GM18861 (cell line): ENCODE data around the gene CREB5.

Experiments used
- ATAC-seq: cut with Tn5 transposase; IDR thresholded peaks from one replicate; pipeline ENCODE4 v1.9.1; 2021; ENCODE audit not compliant: unreplicated experiment

CREB5 gene

GRCh38 chr7:28729281-28729680 lies 317.0 kb downstream of the CREB5 start:
- ATAC-seq: no peak

GRCh38 chr7:28729727-28730126 lies 317.4 kb downstream of the CREB5 start:
- no peak for ATAC-seq

GRCh38 chr7:28731092-28731658 lies 318.9 kb downstream of the CREB5 start:
- ATAC-seq: no peak

- no peak for ATAC-seq
Measured at GRCh38 chr7:28732071-28732869, 320.0 kb downstream of the CREB5 start.

- no peak for ATAC-seq
Measured at GRCh38 chr7:28733035-28733434, 320.7 kb downstream of the CREB5 start.

- no peak for ATAC-seq
Measured at GRCh38 chr7:28738412-28738811, 326.1 kb downstream of the CREB5 start.

GRCh38 chr7:28739128-28739527 lies 326.8 kb downstream of the CREB5 start:
- no peak for ATAC-seq

- ATAC-seq: no peak
Measured at GRCh38 chr7:28739826-28740225, 327.5 kb downstream of the CREB5 start.

- no peak for ATAC-seq
Measured at GRCh38 chr7:28744951-28745350, 332.6 kb downstream of the CREB5 start.

GRCh38 chr7:28745351-28745750 lies 333.0 kb downstream of the CREB5 start:
- no peak for ATAC-seq

- no peak for ATAC-seq
Measured at GRCh38 chr7:28747404-28747803, 335.1 kb downstream of the CREB5 start.

- no peak for ATAC-seq
Measured at GRCh38 chr7:28747854-28748253, 335.5 kb downstream of the CREB5 start.

- no peak for ATAC-seq
Measured at GRCh38 chr7:28748346-28748745, 336.0 kb downstream of the CREB5 start.

- ATAC-seq: no peak
Measured at GRCh38 chr7:28748933-28749584, 336.7 kb downstream of the CREB5 start.

GRCh38 chr7:28749638-28750037 lies 337.3 kb downstream of the CREB5 start:
- ATAC-seq: no peak

- ATAC-seq: no peak
Measured at GRCh38 chr7:28750981-28751380, 338.7 kb downstream of the CREB5 start.

GRCh38 chr7:28753613-28754012 lies 341.3 kb downstream of the CREB5 start:
- ATAC-seq: no peak

GRCh38 chr7:28754027-28754426 lies 341.7 kb downstream of the CREB5 start:
- ATAC-seq: peak; percentile 69

GRCh38 chr7:28754447-28754846 lies 342.1 kb downstream of the CREB5 start:
- no peak for ATAC-seq

- no peak for ATAC-seq
Measured at GRCh38 chr7:28755255-28755654, 342.9 kb downstream of the CREB5 start.

- no peak for ATAC-seq
Measured at GRCh38 chr7:28758186-28758585, 345.9 kb downstream of the CREB5 start.

- no peak for ATAC-seq
Measured at GRCh38 chr7:28759475-28759971, 347.2 kb downstream of the CREB5 start.
